HG02973 (cell line): Measurements from ENCODE around the gene SLC1A3.

Experiments used
- ATAC-seq: cut with Tn5 transposase; IDR thresholded peaks from one replicate; pipeline ENCODE4 v1.9.1; 2021; ENCODE audit warnings: moderate library complexity; ENCODE audit not compliant: unreplicated experiment

The SLC1A3 gene

DNA sequence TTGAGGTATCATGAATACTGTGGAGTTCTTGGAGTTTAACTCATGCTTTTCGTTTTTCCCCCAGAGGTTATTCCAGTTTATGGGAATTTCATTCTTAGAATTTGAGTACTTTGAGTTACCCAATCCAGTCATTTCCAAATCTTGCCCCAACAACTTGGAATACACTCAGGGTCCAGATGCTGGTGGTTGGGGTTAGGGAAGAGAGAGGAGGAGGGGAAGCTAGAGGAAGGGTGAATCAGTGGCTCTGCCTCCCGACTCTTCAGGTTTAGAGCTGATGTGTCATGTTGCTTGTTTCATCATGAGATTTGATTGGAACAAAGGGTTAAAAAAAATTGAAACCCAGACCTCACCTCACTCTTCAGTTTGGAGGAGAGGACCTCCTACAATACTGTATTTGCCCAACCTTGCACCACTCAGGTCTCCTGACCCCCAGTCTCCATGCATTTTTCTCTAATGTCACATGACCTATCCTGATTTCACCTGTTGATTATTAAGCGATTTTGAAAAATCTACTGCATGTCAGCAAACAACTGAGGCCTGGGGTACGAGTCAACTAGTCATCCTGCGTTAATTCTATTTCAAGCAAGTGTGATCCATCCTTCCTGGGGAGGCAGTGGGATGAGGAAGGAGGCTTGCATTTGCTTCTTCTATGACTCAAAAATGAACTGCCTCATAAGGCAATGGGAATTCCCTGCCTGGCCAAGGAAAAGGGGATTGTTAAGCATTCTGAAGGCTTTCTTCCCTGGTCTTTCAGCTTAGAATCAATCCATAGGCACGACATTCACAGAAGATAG, 6.2 kb upstream of the SLC1A3 start:
- no peak for ATAC-seq

DNA sequence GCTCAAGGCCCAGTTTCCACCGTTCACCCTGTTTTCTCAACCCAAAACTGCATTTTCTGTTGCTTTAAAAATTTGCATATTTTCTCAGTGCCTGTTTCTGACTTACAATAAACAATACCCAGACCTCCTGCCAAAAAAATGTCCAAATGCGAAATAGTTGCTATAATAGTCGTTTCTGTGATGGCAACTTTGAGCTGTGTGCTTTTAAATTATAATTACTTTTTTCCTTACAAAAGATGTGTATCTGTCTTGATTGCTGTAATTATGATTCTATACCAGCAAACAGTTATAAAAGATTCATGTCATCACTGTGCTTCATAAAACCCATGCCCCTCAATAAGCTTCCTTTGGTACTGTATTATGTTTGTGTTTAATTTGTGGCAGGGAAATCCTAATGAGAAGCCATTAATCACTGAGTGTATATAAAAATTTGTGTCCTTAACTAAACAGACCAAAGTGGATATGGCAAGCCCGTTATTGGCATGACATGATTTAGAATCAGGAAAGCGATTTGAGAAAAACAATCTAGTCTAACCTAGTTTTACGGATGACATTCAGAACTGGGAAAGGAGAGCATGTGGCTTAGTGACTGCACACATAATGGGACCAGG, 5.4 kb upstream of the SLC1A3 start:
- ATAC-seq, result no peak

DNA sequence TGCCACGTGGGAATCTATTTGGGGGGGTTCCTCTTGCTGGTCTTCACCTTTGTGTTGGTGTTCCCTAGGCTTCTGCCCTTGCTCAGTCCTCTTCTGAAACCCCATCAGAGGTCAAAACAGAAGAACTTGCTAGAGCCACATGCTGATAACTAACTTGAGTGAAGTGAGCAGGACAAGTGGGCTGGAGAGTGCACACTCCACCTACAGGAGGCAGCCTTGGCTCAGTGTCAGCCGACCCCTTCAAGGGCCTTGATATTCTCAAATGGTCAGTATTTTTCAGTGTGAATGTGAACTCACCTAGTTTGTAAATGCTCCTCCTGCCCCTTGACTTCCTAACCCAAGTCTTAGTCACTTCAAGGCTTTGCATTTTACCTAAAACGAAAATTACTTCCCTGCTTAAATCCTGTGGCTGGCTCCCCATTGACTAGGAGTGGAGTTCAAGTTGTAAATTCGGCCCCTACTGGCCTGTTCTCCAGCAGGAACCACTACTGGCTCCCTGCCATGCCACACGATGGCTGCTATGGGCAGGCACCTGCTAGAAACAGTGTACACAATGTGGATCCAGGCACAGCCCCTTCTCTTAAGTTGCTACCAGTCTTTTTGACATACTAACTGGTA, 3.6 kb upstream of the SLC1A3 start:
- no peak for ATAC-seq

DNA sequence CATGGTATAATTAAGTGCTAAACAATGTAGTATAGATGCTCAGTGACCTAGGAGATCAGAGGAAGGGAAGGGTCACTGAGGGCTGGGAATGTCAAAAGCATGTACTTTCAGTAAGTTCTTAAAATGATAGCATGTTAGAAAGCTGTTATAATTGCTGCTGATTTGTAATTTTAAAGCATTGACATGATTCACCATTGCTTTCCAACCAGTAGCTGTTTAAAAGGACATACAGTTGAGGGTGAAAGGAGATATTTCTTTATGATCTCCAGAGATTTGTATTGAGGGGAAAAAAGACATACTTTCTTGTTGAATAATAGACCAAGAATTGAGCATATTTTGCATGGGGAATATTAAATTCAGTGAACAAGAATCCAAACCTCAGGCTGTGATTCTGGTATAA, 1.2 kb upstream of the SLC1A3 start:
- ATAC-seq, result no peak

DNA sequence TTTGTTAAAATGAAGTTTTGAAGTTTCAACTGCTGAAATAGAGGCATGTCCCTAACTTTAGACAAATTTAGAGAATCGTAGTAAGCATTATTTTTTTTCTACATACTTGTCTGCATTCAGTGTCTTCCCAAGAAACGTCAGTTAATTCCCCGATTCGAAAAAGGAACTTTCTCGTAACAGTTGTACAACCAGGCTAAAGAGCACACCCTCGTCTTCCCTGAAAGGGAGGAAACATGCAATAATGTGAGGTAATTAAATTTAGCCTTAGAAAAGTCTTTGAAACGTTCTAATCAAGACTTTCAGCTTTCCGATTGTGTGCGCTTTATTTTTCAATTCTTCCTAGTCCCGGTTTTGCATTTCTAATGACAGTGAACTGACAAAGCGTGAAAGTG, 374 bp upstream of the SLC1A3 start:
- no peak for ATAC-seq

DNA sequence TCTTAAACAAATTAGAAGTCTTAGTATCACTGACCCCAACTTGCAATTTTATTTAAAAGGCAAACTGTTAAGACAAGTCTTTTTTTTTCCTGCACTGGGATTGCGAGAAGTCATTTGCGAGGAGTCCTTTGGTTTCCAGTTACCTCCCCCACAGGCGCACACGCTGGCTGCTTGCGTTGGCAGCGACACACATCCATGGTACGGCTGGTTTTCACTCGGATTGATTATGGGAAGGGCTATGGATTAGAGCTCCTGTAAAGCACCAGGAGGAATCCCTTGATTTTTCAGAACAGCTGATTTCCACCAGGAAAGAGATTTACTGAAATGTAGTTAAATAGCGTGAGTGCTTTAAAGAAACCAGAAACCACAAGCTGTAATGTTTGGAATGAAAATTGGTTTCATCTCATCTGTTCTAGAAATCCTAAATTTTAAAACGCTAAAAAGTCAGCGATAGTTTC, 737 bp downstream of the SLC1A3 start:
- ATAC-seq, result no peak

DNA sequence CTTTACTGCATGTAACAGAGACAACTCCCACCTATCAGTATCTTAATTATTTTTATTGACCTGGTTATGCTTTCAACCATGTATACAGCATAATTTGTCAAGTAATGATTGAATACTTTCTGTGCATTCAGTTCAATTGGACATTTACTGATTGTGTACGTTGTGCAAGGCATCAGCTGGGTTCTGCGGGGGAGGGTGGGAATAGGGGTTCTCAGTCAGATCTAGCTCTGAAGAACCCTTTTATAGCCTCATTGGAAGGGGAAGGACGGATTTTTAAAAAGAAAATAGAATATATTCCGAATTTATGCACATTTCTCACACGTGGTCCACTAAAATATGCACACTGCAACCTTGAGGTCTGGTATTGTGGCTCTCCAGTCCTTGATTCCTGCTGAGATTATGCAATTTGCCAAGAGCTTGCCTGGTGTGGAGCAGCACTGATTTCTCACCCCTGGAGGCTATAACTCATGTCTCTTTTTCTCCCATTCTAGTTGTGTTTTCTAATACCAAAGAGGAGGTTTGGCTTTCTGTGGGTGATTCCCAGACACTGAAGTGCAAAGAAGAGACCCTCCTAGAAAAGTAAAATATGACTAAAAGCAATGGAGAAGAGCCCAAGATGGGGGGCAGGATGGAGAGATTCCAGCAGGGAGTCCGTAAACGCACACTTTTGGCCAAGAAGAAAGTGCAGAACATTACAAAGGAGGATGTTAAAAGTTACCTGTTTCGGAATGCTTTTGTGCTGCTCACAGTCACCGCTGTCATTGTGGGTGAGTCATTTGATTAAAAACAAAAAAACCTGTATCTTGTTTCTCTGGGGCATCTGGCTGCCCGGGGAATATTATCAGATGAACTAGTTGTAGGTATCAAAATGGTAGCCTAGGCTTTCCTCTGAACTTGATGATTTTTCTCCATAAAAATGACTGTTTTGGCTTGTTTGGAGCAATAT, 1.7 kb downstream of the SLC1A3 start:
- ATAC-seq, result no peak

DNA sequence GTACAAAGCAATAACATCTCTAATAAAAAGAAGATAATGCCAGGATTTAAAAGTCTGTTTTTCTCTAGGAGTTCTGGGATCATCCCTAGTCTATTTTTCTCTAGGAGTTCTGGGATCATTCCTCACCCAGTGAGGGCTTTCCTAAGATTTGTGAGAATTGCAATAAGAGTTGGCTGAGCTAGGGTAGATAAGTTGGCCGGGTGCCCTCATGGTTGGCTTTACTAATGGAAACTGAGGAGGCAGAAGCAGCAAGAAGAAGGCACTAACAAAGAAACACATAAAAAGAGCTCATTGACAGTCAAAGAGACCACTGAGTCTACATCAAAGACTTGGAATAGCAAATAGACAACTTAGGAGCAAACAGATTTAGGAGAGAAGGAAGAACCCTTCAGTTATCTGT, 4.2 kb downstream of the SLC1A3 start:
- no peak for ATAC-seq

DNA sequence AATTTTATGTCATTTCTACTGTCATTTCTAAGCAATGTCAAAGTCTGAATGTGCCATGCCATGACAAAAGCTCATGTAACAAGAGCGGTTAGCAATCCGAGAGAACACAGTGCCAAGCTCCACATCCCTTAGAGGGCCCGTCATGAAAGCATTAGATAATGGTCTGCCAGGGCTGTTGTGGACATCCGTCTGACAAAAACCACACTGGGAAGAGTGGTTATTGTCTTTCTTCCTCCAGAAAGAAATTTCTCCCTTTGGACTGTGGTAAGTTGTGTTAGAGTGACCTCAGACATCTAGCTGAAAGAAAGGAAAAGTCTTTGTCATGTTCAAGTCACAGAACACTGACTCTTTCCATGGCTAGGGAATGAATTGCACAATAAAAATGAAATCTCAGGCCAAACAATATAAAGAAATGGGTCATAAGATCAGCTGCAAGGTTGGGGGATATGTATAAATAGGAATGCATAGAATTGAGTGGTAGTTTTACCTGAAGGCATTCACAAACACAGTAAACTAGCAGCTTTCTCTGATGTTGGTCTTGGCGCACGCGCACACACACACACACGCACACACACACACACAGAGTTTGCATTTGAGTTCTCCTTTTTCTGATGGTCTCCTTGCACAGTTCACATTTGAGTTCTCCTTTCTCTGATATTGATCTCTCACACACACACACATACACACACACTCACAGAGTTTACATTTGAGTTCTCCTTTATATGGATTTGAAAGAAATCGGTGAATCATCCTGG, 5.3 kb downstream of the SLC1A3 start:
- ATAC-seq, result no peak

DNA sequence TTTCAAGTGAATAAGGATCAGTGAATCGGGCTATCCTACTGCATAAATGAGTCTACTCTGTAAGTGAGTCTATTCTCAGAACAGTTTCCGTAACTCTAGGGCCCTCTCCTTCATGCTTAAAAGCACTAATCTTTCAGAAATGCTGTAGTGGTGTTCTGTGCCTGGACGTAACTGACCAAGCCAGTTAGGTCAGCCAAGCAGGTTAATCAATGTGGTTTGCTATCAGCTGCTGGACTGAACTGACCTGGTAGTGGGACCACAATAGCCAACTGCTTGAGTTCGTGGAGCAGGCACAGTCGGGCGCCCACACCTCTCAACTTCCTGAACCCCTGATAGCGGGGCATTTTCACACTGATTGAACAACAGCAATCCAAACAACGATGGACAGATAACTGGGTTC, 6.8 kb downstream of the SLC1A3 start:
- no peak for ATAC-seq

DNA sequence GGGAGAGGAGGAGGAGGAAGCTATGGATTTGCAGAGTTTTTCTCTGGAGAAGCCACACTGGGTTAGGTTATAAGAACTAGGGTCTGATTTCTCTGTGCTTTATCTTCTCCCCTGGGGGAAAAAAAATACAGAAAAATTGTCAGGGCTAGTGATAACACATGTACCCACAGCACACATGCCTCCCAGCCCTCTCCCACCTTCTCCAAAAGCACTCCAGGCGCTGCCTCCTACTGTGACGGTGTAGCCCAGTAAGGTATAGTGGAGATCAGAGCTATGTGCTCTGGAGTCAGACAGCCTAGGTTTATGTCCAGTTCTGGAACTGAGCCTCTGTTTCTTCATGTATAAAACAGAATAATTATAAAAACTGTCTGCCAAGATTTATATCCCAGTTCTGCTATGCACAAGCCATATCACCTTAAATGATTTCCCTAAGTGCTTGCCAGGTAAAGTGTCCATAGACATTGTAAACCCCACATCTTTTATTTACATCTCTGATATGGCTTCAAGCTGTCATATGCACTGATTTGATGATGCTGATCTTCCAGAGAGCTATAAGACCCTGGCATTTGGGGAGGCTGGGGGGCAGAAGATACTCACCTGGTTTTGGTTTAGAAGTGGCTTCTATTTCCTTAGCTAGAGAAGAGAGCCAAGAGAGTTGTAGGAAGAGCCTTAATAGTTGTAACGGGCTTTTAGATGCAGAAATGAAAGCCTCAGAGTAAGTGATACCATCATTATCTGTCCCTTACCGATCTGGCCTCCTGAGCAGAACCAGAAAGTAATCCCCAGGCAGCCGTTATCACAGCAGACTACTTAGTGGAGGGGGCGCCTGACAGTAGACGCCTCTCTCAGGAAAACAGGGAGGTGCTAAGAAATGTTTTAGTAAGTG, 7.6 kb downstream of the SLC1A3 start:
- no peak for ATAC-seq

DNA sequence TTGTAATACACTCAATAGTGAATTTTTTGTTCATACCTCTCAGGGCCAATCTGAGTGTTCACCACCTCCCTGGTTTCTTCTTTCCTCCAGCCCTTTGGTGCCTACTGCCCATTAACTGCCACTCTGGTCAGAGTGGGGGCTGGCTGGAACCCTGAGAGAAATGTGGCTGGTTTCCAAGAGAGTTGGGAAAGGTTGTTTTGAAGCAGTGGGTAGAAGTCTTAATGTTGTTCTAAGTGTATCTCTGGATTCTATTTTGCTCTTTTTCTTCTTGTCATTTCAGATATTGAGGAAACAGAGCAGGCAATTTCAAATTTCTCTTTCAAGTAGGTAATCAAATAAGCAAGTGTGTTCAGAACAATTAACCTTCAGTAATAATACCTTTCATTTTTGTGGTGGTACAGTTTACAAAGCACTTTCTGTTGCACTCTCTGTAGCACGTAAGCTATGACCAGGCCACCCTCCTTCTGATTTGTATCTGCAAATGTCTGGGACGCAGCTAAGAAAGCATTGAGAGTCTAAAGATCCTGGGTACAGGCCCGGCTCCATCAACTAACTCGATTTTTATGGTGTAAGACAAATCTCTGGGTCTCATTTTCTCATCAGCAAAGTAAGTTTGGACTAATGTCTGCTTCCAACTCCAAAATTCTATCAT, 8.4 kb downstream of the SLC1A3 start:
- ATAC-seq, result no peak

DNA sequence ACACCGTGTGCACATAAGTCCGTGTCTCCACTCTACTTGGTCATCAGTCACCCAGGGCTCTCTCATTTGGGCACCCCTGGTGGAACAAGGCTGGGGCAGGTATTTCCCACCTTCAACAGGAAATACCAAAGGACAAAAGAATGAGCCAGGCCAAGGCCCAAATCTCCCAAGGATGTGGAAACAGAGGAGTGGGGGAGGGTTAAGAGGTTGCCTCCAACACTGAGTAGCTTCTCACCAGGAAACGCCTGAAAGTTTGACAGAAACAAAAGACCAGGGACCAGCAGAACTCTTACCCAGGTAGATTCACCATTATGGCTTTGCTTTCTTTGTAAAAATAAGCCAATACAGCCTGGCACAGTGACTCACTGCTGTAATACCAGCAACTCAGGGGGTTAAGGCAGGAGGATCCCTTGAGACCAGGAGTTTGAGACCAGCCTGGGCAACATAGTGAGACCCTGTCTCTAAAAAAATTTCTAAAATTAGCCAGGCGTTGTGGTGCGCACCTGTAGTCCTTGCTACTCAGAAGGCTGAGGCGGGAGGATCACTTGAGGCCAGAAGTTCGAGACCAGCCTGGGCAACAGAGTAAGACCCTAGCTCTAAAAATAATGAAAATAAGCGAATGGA, 12.7 kb downstream of the SLC1A3 start:
- ATAC-seq, result no peak

DNA sequence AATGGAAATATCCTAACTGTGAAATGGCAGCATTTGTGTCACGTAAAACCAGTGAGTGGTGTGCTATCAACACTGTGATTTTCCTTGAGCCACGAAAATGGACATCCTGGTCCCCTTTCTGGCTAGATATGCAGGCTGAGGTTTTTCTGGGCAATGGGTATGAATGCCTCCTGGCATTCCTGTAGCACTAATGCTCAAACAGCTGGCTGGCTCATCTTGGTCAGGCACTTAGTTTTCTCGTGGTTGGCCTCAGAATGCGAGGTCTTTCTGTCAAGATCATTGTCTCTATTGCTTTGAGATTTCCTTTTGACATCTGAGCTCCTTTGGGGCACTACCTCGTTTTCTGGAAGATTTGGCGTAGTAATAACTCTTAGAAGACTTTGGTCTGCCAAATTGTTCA, 15.6 kb downstream of the SLC1A3 start:
- no peak for ATAC-seq

DNA sequence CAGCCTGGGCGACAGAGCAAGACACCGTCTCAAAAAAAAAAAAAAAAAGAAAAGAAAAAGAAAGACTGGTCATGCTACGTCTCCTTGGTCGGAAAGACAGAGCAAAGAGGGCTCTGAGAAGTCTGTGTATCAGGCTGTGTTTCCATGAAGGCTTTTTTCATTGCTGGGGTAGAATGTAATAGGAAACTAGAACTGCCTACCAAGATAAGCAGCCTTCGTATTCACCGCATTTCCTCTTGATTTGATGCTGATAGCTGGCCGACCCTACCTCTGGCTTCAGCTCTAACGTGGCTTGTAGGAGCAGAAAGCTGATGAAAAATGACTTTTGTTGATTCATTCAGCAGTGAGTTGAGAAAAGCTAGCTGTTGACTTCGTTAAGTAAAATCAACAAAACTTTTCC, 17.4 kb downstream of the SLC1A3 start:
- no peak for ATAC-seq

DNA sequence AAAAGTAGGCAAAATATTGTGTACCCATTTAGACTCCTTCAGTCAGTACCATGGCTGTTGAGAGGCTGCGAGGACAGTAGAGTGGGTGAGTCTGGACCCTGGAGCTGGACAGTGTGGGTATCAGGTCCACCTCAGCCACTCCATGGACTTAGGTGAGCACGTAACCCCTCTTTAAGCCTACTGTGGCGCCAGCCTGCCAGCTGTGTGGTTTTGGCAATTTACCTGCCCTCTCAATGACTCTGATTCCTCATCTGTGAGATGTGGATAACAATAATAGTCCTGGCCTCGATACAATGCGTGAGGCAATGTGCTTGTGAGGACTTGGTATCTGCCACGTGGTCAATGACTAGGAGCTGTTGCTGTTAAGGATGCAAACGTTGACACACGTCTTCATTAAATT, 17.9 kb downstream of the SLC1A3 start:
- ATAC-seq, result no peak

DNA sequence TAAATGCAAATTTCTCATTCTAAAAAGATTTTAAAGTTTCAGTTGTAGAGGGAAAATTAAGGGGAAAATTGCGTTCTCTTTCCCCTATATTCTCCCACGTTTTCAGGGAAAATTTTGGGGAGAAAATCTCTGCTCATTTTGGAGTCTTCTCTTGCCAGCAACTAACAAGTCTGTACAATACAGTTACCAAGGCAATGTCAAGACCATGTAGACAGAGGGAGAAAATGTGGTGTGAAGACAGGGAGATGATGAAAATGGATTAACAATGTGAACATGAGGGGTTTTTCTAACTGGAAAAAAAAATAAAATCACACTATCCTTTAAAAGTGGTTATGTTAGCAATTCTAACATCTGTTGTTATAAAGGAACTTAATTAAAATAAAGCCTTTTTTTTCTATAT, 22.3 kb downstream of the SLC1A3 start:
- ATAC-seq, result no peak

DNA sequence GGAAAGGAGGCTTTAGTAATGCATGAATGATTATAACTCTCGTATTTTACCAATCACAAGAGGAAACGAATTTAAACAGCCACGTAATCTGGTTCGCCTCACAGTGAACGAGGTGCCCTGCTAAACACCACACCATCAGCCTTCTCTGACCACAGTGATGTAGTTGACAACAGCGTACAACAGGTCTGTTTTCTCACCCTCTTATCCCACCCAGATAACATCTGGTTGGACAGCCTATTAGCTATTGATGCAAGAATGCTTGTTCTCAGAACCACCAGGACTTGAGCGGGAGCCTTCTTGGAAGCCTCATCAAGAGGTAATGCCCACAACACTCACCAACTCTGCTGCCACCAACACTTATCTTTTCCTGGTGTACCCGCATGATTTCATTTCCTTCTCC, 23.3 kb downstream of the SLC1A3 start:
- ATAC-seq, result no peak
